Measurements from ENCODE around the gene RAPGEF1.

Gene RAPGEF1

DNA sequence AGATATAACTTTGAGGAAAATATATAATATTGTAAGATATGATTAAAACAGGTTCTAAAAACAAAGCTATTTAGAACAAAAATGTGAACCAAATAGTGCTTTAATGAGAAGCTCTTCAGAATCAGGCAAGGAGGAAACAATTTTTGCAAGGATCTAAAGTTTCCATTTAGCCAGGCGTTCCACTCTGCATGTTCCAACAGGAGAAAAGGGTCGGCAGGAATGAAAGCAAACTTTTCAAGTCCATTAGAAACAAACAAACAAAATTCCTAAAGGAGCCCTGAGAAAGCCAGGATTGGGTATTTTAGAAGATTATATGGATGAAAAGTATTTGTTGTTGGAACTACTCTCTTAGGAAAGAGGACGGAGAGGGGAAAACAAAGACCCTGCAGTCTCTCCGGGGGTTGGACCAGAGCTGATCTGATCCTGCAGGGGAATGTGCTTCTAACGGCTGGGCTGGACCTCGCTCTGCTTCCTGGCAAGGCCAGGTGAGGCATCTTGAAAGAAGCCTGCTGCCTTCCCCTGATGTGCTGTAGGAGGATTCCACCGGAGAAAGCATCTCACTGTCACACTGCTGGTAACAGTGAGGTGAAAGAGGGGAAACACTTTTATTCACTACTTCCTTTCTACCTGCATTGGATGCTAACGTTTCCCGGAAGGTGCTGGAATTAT is 100.0 kb downstream of the RAPGEF1 start:
- no peak for DNase-seq

DNA sequence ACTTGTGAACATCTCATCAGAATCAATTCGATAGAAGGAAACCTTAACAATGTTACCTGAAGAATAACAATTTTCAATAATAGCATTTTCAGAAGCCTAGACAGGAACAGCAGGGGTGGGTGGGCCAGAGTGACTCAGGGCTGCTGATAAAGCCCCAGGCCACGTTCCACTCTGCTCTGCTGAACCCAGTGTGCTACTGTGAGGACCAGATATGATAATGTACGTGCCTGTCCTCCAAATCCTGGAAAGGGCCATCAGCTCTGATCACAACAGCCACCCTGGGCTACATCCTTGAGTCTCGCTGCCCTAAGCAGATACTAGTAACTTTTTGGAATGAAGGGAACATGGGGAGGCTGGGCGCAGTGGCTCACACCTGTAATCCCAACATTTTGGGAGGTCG is 103.3 kb downstream of the RAPGEF1 start:
- DNase-seq, result no peak

DNA sequence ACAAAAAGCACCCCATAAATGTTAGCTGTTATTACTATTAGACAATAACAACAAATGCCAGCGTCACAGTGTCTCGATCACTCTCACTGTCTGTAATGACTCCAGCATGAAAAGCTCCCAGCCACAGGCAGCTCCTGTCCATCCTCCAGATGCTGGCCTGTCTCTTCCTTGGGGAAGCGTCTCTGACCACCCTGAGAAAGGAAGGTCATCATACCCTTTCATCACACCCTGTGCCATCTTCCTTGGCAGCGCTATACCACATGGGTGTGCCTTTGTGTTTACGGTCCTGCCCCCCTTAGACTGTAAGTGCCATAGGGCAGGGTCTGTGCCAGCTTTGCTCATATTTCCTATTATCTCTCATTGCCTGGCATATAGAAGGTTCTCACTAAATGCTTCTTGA is 104.0 kb downstream of the RAPGEF1 start:
- no peak for DNase-seq

DNA sequence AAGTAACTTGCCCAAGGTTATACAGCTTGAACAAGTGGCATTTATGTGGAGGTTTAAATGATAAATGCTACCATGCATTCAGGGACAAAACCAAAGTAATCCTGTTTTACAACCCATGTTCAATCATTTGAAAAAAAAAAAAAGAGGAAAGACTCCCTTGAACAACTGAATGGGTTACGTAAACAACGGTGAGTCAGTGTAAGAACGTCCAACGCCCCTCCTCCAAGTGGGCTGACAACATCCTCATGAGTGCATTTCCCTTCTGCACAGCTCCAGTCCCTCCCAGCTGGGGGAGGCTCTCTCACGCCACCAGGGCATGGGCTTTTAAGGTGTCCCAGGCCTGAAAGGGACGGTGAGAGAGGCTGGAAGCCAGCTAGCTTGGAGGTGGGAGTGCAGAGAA is 104.6 kb downstream of the RAPGEF1 start:
- DNase-seq, result peak; percentile 79

DNA sequence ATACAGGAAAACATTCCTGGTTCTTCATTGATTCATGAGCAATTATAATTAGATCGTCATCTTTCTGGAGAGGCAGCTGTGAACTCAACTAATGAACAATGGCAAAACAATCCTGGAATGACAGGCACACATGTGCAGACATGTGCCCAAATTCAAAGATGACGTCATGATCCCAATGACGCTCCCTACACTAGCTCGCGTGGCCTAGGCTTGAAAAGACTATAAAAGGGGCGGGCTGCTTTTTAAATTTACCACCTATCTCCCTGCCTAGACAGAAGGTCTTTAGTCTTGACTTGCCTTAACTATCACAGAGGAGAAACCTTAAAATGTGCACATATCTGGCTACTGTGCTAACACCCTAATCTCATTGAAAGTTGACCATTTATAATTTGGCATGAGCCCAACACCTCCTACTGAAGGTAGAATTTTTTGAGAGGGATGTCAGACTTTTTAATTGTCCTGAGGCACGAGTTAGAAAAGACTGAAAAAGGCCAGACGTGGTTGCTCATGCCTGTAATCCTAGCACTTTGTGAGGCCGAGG is 106.3 kb downstream of the RAPGEF1 start:
- DNase-seq, result no peak

DNA sequence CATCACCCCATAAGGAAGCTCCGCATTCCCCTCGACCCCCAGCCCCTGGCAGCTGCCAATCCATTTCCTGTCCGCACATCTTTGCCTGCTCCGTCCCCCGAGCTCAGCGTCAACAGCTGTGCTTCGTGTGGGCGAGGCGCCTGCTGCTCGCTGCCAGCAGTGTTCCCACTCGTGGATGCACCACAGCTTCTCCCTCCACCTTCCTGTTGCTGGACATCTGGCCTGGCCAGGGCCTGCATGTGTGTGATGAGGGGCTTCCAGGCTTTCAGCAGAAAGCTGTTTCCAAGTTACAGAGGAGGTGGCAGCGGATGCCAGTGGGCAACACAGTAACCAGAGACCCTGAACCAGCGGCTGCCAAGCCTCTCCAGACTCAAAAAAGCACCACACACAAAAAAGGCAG is 108.6 kb downstream of the RAPGEF1 start:
- DNase-seq, result no peak

DNA sequence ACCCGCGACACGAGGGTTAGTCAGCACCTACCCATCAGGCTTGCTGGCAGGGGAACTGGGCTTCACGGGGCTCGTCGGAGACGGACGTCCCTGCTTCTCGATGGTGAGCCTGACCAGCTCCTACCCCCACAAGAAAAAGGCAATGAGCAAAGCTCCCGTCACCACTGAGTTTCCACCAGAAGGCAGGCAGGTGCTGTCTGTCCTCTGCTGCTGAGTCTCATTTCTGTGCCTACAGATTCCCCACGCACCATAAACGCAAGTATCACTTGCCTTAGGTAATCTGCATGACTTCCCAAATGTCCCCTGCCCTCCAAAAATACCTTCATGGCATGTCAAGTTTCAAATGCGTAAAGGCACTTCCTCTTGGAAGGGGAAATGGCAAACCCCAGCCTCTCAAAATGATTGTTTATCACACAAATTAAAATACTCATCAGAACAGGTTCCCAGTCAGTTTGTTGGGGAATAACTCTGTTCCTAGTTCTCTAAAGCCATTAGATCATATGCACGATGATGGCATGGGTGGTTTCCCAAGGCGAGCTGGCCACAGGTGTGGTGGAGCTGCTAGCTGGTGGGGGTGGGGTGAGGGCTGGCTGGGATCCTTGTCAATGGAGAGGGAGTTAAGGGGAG is 109.6 kb downstream of the RAPGEF1 start:
- DNase-seq, result peak; percentile 6

DNA sequence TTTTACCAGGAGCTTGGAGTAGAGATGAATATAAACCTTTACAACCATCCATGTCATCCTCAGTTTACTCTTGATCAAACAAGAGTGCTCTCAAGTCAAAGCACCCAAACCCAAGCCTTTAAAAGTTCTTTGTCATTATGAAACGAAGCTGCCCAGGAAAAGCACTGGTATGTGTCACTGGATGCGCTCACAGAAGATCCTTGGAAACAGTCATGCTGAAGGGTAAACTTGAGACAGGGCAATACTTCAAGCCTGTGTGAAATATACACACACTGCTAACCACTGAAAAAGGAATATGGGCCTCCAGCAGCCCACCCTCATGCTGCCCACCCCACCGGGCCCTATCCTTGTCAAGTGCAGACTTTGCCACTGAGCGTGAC is 110.1 kb downstream of the RAPGEF1 start:
- no peak for DNase-seq

DNA sequence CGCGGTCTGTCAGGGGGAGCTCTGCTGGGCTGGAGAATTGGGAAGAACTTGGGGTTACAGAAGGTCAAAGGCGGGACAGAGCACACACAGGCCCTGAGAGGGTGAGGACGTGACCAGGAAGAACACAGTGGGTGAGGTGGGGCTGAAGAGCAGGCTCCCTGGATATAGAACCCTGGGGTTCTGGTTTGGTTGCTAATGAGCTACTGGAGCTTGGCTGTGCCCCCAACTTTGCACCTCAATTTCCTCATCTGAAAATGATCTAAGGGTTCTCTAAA is 110.7 kb downstream of the RAPGEF1 start:
- no peak for DNase-seq

DNA sequence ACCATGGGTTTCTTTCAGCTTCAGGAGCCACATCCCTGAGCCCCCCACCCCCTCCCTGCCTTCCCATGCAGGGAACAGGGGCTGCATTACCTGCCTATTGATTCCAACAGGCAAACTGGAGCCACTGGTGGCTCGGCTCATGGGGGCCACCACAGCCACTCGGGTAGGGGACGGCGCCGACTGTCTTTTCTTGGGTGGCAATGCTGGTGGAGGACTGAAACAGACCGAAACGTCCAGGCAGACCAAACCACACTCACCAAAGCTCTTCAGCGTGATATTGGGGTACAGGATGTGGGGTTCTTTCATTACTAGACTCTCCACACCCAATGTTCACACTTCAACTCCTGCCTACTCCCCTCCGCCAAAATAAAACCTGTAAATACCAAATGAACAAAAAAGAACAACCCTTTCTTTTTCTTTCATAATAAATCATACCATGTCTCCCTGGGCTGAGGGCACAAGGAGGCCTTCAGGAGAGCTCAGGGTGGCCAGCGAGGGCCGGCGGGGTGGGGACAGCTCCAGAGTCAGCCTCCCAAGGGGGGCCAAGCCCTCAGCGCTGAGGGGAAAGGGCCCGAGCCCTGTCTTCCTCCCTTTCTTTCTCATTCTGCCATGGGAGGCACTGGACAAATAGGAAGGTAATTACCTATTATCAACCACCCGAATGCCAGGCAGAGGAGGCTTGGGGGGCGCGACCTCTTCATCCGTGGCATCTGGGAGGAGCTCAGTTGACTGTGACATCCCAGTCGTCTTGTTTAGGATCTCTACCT is 111.2 kb downstream of the RAPGEF1 start:
- no peak for DNase-seq

DNA sequence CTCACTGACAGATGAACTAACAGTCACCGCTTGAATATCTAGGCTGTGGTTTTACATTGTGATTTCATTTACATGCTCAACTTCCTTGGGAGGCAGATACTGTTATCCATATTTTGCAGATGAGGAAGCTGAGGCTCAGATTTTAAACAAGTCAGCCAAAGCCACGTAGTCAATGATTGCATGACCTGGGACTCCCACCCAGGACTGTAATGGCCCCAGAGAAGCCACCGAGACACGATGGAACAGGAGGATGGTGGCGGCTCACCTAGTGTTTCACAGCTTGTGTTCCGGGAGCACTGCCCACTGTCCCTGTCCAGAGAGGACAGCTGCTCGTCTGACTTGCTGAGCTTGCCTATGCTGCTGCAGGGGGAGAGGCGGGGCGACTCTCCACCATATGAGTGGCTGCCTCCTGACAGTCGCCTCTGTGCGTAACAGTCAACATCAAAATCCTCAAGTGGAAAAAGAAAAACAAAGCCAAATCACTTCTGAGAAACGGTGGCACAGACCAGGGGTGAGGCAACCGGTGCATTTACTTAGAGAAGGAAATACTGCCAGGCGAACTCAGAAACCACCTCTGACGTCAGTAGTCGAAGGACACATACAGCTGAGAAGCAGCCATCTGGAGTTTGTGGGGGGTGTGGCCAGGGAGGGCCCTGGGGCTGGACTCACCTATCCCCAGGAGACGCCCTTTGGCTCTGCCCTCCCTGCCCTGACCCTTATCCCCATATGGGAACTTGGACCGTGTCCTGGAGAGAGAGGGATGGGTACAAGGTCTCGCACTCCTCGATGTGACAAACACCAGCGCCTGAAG is 112.0 kb downstream of the RAPGEF1 start:
- peak; percentile 47 for DNase-seq

DNA sequence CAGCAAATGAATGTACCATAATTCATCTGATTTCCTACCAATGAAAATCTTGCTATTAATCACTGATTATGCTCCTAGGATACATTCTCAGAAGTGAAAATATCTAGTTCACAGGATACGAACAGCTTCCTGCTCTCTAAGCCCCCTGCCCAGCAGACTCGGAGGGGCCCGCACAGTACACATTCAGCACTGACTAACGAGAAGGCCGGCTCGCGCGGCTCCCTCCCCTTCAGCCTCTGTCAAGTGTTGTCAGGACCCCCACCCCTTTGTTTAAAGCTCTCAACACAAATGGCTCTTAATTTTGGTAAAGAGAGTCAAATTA is 112.6 kb downstream of the RAPGEF1 start:
- DNase-seq, result no peak

DNA sequence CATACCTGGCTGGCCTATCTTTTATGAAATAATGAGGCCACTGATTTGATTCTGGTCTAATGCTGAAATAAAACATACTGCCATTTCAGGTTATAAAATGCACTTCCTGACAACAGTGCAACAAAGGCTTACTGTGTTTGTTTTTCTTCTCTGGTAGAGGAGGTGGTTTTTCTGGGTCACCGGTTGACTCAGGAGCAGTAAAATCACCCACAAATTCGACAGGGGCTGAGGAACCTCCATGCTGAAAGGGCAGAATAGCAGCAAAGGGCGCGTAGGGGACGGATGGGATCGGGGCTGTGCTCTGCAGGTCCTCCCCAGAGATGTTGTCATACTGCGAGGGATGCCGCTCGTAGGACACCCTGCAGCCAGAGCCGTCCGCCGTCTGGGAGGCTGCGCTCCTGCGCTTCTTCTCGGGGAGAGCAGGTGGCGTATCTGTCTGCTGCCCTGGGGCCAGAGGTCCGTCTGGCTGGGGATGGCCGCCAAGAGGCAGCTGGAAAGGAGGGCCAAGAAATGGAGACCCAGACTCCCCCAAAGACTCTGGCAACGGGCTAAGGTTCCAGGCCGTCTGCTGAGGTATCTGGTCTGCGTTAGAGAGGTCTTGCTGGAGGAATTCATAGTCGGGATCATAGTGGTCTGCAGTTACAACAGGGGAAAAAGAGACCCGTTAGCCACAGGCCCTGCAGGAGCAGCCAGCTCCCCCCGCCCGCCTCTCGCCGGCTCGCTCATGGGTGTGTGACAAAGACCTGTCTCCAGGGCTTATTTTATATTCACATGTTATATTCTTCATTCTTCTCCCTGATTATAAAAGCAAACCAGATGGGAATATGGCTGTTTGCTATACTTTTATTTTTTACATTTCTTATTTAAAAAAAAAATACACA is 113.8 kb downstream of the RAPGEF1 start:
- no peak for DNase-seq

DNA sequence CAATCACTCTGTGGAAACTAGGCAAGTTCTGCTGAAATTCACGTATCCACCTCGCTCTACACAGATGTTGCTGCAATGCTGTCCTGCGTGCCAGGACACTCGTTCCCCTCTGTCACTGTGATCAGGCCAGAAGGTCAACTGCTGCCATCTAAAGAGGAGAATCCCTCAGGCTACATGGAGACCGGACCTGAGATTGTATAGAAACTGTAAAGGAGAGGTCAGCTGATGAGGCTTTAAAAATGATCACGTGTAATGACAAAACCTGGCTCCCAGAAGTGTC is 114.4 kb downstream of the RAPGEF1 start:
- DNase-seq, result no peak

DNA sequence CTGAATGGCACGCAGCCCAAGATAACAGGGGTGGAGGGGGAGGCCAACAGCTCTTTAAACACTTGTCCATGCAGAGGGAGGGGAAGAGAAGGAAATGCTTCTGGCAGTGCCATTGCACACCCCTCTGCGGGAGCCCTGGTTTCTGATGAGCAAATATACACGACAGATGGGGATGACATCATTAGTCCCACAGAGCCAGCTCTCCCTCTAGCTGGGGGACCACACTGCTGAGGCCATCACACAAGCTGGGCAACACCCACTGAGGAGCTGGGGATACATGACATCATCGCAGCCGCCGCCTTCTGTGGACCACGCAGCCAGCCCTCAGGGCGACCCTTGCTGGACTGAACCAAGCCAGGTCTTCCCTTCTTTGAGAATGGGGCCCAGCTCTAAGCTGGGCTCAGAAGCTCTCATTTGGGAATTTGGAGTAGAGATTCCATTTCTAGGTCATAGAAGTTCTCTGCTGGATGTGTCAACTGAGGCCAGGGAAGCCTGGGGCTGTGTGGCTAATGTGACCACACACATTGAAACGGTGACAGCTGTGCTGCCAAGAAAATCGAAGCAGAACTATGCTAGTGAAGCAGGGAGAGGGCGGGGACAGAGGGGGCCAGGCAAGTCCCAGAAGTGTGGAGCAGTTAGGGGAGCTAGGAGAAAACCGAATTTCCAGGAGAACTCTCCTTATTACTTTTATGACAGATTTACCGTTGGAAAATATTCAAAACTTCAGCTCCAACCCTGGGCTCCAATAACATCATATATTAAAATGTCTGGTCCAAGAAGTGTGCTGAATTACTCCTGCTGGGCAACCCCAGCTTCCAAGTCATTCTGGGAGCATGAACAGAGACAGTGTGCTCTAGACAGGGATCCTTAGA is 115.0 kb downstream of the RAPGEF1 start:
- no peak for DNase-seq

DNA sequence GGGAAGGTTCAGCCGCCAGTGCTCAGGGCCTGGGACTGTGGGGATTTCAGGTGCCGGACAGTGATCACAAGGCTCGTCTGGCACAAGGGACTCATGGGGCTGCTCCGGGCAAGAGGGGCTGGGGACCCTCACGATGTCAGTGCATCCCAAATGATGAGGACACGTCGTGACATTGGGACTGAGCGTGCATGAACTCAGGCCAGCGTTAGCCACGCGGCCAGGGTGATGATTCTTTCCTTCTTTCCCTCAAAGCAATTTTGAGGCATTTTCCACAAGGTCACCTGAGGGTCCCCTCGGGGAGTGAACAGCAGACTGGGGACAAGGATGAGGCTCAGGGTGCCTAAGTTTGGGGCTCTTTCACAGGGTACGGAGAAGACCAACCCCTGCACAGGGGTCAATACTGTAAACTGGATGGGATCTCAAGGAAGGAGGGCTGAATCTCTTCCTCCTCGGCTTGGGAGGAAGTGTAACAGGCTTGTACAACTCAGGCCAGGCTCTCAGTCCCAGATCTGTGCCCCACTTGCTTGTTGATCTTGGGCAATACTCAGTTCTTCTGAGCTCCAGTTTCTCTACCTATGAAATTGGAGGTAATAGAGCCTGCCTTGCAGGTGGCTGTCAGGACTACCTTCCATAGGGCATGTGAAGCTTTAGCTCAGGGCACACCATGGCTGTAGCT is 116.1 kb downstream of the RAPGEF1 start:
- no peak for DNase-seq

DNA sequence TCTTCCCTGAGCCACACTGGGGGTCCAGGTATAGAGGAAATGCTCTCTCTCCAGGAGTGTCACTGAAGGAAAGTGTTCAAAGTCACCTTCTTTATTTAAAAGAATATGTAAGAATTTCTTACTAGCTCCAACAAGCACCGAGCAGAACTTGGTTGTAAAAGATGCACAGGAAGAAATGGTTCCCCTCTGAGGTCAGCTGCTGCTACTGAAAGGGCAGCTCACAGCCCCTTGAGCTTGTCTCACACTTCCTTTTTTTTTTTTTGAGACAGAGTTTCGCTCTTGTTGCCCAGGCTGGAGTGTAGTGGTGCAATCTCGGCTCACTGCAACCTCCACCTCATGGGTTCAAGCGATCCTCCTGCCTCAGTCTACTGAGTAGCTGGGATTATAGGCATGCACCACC is 117.4 kb downstream of the RAPGEF1 start:
- no peak for DNase-seq

DNA sequence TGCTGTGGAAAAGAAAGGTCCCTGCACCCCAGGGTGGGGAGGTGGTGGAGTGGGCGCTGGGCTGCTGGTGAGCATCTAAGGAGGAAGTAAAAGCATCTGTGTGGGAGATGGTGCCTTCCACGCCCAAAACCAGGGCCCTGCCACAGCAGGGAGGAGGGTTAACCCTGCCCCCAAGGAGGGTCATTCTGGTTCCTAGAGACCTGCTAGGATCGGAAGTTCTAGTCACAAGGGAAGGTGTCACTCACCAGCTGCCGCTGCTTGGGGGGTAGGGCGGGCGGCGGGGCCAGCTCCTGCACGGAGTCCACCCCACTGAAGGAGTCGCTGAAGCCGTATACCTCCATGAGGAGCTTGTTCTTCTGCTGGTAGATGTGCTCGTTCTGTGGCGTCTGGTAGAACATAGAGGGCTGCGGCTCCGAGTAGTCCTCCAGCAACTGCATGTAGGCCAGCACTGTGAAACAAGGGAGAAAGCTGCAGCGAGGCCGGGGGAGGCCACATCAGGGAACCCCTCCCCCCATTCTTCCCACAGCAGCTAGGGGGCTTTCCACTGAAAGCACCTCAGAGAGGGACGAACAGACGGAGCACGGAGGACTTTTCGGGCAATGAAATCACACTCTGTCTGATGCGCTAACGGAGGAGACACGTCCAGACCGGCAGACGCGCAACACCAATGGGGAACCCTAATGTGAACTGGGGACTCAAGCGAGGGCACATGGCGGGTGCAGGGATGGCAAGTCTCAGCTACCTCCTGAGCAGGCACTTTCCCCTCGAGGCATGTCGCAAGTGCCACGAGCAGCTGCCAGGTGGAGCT is 118.1 kb downstream of the RAPGEF1 start:
- DNase-seq, result no peak

DNA sequence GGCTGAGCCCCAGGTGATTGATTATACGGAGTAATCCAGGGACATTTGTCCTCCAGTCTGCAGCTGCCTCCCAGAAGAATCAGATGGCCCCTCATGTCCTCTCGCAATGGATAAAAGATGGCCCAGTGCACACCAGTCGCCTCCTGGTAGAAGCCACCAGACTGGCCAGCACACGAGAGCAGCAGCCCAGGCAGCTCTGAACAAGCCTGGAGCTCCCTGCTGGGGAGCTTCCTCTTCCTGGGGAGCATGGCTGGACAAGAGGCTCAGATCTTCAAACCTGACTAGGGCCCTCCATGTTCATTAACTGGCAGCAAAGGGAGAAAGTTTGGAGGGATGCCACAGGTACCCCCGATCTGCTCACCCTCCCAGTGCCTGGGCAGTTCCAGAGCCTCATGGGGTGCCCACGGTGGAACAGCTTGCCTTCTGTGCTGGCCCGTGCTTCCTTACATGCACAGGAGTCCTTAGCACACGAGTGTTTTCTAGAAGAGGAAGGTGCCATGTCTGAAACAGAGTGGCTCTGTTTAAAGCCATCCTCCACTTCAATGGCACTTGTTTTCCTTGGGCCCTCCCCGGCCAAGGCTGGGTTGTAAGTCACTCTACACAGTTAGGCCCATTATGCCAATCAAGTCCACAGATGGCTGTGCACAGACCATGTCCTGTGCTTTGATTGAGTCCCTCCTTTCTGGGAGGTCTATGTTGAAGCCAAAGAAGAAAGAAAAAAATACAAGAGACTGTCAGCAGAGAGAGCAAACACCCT is 118.9 kb downstream of the RAPGEF1 start:
- no peak for DNase-seq

DNA sequence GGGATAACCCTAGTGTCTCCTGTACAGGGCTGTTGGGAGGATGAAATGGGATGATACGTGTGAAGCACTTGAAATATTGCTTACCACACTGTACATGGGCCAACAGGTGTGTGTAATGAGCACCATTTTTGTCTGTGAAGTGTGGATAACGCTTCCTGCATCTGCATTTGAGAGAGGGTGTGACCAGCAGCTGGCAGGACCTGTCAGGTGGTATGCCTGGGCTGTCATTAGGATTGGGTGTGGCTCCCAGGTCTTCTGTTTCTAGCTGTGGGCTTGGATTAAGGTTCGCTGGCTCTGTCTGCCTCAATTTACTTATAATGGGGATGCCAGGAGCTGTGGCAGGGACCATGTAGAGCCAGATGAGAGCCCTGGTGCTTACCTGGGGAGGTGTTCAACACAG is 120.2 kb downstream of the RAPGEF1 start:
- DNase-seq, result no peak
